ENCODE data around the gene PHKA2.

The PHKA2 gene

DNA sequence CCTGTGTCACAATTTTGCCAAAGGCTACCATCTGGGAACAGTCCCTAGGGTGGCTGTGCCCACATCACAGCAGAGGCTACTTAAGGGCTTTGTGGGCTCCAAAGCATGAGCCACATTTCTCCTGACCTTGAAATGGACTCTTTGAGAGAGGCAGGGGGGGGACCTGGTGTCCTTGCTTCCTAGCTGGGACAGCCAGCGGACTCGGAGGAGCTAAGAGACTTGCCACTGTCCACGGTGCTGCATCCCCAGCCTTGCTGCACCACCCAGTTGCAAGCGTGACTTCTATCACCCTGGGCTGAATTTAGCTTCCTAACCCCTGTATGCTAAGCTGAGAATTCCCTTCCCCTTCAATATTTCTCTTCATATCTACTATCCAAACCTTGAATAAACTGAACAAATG is 99.0 kb downstream of the PHKA2 start:
- TF ChIP-seq, protein P1, sequence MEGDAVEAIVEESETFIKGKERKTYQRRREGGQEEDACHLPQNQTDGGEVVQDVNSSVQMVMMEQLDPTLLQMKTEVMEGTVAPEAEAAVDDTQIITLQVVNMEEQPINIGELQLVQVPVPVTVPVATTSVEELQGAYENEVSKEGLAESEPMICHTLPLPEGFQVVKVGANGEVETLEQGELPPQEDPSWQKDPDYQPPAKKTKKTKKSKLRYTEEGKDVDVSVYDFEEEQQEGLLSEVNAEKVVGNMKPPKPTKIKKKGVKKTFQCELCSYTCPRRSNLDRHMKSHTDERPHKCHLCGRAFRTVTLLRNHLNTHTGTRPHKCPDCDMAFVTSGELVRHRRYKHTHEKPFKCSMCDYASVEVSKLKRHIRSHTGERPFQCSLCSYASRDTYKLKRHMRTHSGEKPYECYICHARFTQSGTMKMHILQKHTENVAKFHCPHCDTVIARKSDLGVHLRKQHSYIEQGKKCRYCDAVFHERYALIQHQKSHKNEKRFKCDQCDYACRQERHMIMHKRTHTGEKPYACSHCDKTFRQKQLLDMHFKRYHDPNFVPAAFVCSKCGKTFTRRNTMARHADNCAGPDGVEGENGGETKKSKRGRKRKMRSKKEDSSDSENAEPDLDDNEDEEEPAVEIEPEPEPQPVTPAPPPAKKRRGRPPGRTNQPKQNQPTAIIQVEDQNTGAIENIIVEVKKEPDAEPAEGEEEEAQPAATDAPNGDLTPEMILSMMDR (IDR thresholded peaks at IDR 0.05; ENCODE audit: control extremely low read depth, extremely low read depth, low read depth, missing control alignments), result no peak
- DNase-seq (ENCODE audit: extremely low spot score), result no peak
- ChIA-PET CTCF (interaction anchor here (1.7 kb wide), 1 partner anchor 455 kb away, joined by 5 read pairs; no protein-coding TSS in a partner anchor), POLR2A (no interaction called here)

DNA sequence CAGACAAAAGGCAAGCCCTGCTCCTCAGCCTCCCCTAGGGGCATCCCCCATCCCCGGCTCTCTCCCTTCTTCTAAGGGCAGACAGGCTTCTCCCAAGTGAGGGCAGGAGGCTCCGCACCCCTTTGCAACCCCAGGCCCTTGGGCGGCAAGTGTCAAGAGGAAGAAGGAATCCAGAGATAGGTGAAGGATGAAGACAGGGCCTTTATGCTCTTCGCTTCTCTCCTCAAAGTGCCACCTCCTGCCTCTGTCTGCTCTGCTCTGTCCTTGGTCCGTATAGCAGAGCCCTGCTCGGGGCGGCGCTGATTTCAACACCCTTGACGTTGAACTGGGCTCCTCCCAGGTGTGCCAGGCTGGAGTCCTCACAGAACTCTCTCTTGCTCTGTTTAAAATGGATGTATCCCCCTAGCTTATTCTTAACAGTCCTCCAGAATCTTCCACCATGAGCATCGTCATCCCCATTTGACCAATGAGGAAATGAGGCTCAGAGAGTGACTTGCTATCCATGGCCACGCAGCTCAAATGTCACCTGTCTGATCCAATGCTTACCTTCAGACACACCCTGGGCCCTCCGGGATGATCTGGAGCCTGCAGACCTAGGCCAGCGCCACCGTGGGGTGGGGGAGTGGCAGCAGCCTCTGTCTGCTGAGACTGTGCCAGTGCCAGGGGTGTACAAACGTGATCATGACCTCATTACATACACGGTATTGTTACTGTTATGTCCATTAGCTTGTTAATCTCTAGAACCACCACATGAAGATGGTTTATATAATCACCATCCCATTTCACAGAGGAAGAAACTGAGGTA is 99.8 kb downstream of the PHKA2 start:
- POLR2A ChIA-PET, result interaction anchor here (1.4 kb wide), 1 partner anchor 459 kb away, joined by 3 read pairs; the partner anchor contains the start of gene CDKL5
- CTCF ChIA-PET, result no interaction called here
- TF ChIP-seq, protein P1 (IDR thresholded peaks at IDR 0.05; ENCODE audit: control extremely low read depth, extremely low read depth, low read depth, missing control alignments), result no peak
- DNase-seq (ENCODE audit: extremely low spot score), result no peak

DNA sequence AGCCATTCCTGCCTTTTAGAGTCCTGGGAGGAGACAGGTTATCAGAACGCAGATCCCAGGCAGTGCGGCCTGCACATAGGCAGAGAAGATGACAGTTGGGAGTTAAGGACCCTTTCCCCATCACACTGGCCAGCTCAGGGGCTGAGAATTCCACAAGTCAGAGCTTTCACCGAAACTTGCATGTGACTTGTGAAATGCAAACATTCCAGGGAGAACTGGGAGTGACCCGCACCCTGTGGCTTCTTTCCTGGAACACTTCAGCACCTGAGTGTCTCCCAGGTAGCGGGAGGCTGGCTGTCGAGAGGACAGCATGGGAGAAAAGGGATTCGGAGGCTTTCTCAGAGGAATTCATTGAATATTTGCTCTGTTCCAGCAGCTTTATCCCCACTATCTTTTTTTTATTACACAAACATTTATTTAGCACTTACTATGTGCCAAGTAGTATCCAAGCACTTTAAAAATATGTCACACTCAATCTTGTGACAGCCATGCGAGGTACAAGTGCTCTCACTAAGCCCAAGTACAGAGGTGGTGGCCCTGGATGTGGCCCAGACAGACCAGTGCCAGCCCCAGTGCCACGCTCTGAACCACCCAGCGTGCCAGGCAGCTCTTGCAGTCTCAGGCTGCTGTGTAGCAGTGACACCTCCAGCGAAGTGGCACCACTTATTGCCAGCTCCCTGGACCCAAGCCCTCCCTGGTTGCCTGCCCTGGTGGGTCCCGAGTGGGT is 100.5 kb downstream of the PHKA2 start:
- ChIA-PET CTCF (no interaction called here), POLR2A (interaction anchor here (1.4 kb wide), 1 partner anchor 458 kb away, joined by 3 read pairs; the partner anchor contains the start of gene CDKL5)
- TF ChIP-seq, protein P1 (IDR thresholded peaks at IDR 0.05; ENCODE audit: control extremely low read depth, extremely low read depth, low read depth, missing control alignments), result no peak
- DNase-seq (ENCODE audit: extremely low spot score), result no peak

DNA sequence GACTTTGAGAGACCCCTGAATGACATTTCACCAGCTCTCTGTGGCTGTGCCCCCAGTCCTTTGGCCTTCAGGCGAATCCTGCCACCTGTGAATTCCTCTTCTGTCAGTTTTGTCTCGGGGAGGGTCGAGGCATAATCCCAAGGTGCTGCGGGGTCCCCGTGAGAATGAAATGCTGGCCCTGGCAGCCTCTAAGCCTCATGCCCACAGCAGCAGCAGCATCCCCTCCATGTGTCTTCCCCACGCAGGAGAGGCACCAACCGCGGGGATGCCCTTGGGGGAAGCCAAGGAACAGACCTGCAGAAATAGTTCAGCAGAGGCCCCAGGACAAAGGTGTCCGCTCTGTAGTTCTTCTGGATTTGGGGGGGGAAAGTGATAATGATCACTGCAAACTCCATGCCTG is 104.8 kb downstream of the PHKA2 start:
- TF ChIP-seq, protein P1 (IDR thresholded peaks at IDR 0.05; ENCODE audit: control extremely low read depth, extremely low read depth, low read depth, missing control alignments), result no peak
- DNase-seq (ENCODE audit: extremely low spot score), result no peak
- POLR2A ChIA-PET, result no interaction called here
- CTCF ChIA-PET, result interaction anchor here (1.1 kb wide), 1 partner anchor 469 kb away, joined by 3 read pairs; no protein-coding TSS in a partner anchor

DNA sequence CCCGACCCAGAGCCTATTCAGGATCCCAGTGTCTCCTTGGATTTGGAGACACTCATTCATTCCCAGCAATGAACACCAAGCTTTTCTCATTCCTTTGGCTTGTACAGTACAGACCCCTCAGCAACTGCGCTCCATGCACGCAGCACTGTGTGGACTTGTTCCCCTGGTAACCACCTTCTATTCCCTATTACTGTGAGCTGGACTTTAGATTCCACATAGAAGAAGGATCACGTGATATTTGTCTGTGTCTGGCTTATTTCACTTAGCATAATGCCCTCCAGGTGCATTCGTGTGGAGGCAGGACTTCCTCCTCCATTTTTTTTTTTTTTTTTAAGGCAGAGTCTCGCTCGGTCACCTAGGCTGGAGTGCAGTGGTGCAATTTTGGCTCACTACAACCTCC is 106.4 kb downstream of the PHKA2 start:
- no peak for DNase-seq (ENCODE audit: extremely low spot score)
- TF ChIP-seq, protein P1 (IDR thresholded peaks at IDR 0.05; ENCODE audit: control extremely low read depth, extremely low read depth, low read depth, missing control alignments), result no peak
- POLR2A ChIA-PET, result no interaction called here
- CTCF ChIA-PET, result interaction anchor here (0.8 to 3.4 kb wide), 2 partner anchors 9 to 453 kb away, joined by 3 to 18 read pairs; no protein-coding TSS in a partner anchor

DNA sequence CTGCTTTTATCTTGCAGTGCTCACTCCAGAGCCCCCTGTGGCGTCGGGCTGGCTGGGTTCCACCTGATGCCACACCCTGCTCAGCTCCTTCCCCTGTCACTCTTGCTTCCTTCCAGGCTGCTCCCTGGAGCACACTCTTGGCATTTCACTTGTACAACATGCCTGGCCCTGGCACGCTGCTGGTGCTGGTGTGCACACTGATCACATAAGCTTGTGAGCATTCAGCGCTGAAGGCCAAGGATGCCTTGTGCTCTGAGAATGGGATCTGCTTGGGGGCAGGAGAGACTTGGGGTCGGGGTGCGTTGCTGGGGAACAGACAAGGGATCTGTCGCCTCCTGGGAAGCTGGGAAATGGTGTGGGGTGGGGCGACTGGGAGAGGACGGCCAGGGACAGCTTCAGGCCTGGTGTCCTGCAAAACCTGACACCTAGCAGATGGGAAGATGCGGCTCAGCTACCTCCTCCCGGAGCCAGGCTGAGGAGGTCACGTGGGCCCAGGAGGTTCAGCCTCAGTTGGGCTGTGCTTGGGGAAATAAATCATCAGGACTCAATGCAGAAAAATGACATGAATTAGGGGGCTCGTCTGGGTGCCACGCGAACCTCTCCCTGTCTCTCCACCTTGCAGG is 108.5 kb downstream of the PHKA2 start:
- ChIA-PET CTCF (interaction anchor here (3.4 kb wide), 1 partner anchor 12 kb away, joined by 18 read pairs; no protein-coding TSS in a partner anchor), POLR2A (no interaction called here)
- DNase-seq (ENCODE audit: extremely low spot score), result no peak
- TF ChIP-seq, protein P1 (IDR thresholded peaks at IDR 0.05; ENCODE audit: control extremely low read depth, extremely low read depth, low read depth, missing control alignments), result no peak

Data from GM10248 (cell line).